GM23338 (cell line): ENCODE results near the gene EXOC7. TPM values are rescaled to one million over a fixed set of nuclear protein-coding genes. Genes with fewer than 3 reads are reported as not detected.

ENCODE experiments used
- ATAC-seq: fragments of 200-7000 bp; cut with Tn5 transposase; 3 replicates; pipeline ENCODE4 v1.9.1; 2020
- DNase-seq: peaks from one replicate; pipeline ENCODE4 v3.0.0-alpha.2; 2015; ENCODE audit warnings: low spot score
- H2AFZ ChIP-seq: fragments of 200-600 bp; sonication (generic); 2 replicates; pipeline ENCODE4 v1.8.0; 2016; ENCODE audit warnings: antibody characterized with exemption, mild to moderate bottlenecking, moderate library complexity
- H3F3A ChIP-seq: fragments of 200-600 bp; sonication (generic); replicated peaks from 2 replicates; pipeline ENCODE4 v1.8.0; 2017; ENCODE audit warnings: antibody characterized with exemption, mixed run types, low read depth
- H3K27ac ChIP-seq: fragments of 200-600 bp; sonication (generic); 2 replicates; pipeline ENCODE4 v1.6.1; 2016; ENCODE audit warnings: low read depth
- H3K27me3 ChIP-seq: fragments of 200-600 bp; sonication (generic); 2 replicates; pipeline ENCODE4 v1.8.0; 2016; ENCODE audit warnings: mild to moderate bottlenecking, mixed run types, moderate library complexity; ENCODE audit not compliant: insufficient read depth
- H3K36me3 ChIP-seq: fragments of 200-600 bp; sonication (generic); 2 replicates; pipeline ENCODE4 v1.8.0; 2016; ENCODE audit warnings: mild to moderate bottlenecking; ENCODE audit not compliant: insufficient read depth
- H3K4me1 ChIP-seq: fragments of 200-600 bp; sonication (generic); 2 replicates; pipeline ENCODE4 v1.8.0; 2016; ENCODE audit warnings: mild to moderate bottlenecking, moderate library complexity; ENCODE audit not compliant: insufficient read depth
- H3K4me2 ChIP-seq: fragments of 200-600 bp; sonication (generic); 2 replicates; pipeline ENCODE4 v1.7.1; 2017; ENCODE audit warnings: mixed run types
- H3K4me3 ChIP-seq: fragments of 200-600 bp; sonication (generic); 2 replicates; pipeline ENCODE4 v1.6.1; 2016; ENCODE audit warnings: mixed run types
- H3K79me2 ChIP-seq: fragments of 200-600 bp; sonication (generic); replicated peaks from 2 replicates; pipeline ENCODE4 v1.8.0; 2017; ENCODE audit warnings: mild to moderate bottlenecking; ENCODE audit not compliant: insufficient read depth
- H3K9me2 ChIP-seq: fragments of 200-600 bp; sonication (generic); 2 replicates; pipeline ENCODE4 v1.8.0; 2017; ENCODE audit not compliant: insufficient read depth
- H4K20me1 ChIP-seq: fragments of 200-600 bp; sonication (generic); replicated peaks from 2 replicates; pipeline ENCODE4 v1.8.0; 2017; ENCODE audit warnings: mild to moderate bottlenecking; ENCODE audit not compliant: insufficient read depth
- H3K27ac Mint-ChIP-seq: 2 replicates; pipeline ENCODE4 v1.8.0; 2020; ENCODE audit warnings: inconsistent platforms, mild to moderate bottlenecking, moderate library complexity, mixed read lengths
- H3K27me3 Mint-ChIP-seq: 3 replicates; pipeline ENCODE4 v1.8.0; 2022; ENCODE audit warnings: low read depth, mild to moderate bottlenecking, moderate library complexity, mixed read lengths, inconsistent platforms; ENCODE audit not compliant: insufficient read depth, poor library complexity
- H3K36me3 Mint-ChIP-seq: 3 replicates; pipeline ENCODE4 v1.8.0; 2021; ENCODE audit warnings: low read depth, mild to moderate bottlenecking, inconsistent platforms, moderate library complexity, mixed read lengths
- H3K4me1 Mint-ChIP-seq: 3 replicates; pipeline ENCODE4 v1.8.0; 2020; ENCODE audit warnings: mild to moderate bottlenecking, inconsistent platforms, mixed read lengths
- H3K4me3 Mint-ChIP-seq: 3 replicates; pipeline ENCODE4 v1.8.0; 2021; ENCODE audit warnings: moderate library complexity, mild to moderate bottlenecking, inconsistent platforms, mixed read lengths
- H3K9me3 Mint-ChIP-seq: 3 replicates; pipeline ENCODE4 v1.8.0; 2020; ENCODE audit warnings: moderate library complexity, mild to moderate bottlenecking, inconsistent platforms, mixed read lengths
- CREB1 ChIP-seq: fragments of 250-450 bp; sonication (Bioruptor Pico); IDR thresholded peaks from 2 replicates; pipeline ENCODE4 v1.5.0; 2020; ENCODE audit warnings: low read depth, mild to moderate bottlenecking, moderate library complexity
- EZH2phosphoT487 ChIP-seq: fragments of 200-600 bp; sonication (generic); IDR thresholded peaks from one replicate; pipeline ENCODE4 v1.8.1; 2018; ENCODE audit warnings: antibody characterized with exemption; ENCODE audit not compliant: unreplicated experiment
- POLR2AphosphoS5 ChIP-seq: IDR thresholded peaks from 2 replicates; pipeline ENCODE4 v1.6.1; 2016; ENCODE audit warnings: antibody characterized with exemption, low read depth
- ZNF114 ChIP-seq: fragments of 250-450 bp; sonication (Bioruptor Pico); IDR thresholded peaks from 2 replicates; pipeline ENCODE4 v1.5.0; 2020; ENCODE audit warnings: mild to moderate bottlenecking, moderate library complexity
- ZNF331 ChIP-seq: fragments of 250-450 bp; sonication (Bioruptor Pico); IDR thresholded peaks from 2 replicates; pipeline ENCODE4 v1.5.0; 2020; ENCODE audit warnings: low read depth, mild to moderate bottlenecking, moderate library complexity
- long read RNA-seq: library from polyadenylated mRNA; unstranded; transcript quantifications from one replicate; pipeline ENCODE4 v2.0.0, GENCODE V29; 2020; ENCODE audit not compliant: unreplicated experiment
- polyA plus RNA-seq: library from polyadenylated mRNA; unstranded; fragments of >200 nt; fragmentation: Nextera tagmentation; extraction: Ambion mirVana; gene quantifications from 2 replicates; pipeline ENCODE4 v1.2.1, GENCODE V29; 2016
- total RNA-seq: library from RNA; depleted of rRNA; stranded (reverse); fragments of >200 nt; shearing (Covaris generic); gene quantifications from 2 replicates; pipeline ENCODE4 v1.2.3, GENCODE V29; 2014; rRNA removed
- TF ChIP-seq, protein P1 (sequence below): IDR thresholded peaks from 2 replicates; pipeline ENCODE4 v1.6.1; 2016; ENCODE audit warnings: antibody characterized with exemption
- TF ChIP-seq, protein P2 (sequence below), 2 experiments: fragments of 200-600 bp in 1 of 2; sonication (generic) in 1 of 2; conservative IDR thresholded peaks; 2 replicates each; pipeline versions ENCODE4 v1.5.1 to v1.6.1; 2016 to 2017; ENCODE audit warnings: antibody characterized with exemption in 2 of 2, low read depth in 2 of 2, mild to moderate bottlenecking in 2 of 2, moderate library complexity in 1 of 2
- TF ChIP-seq, protein P3 (sequence below): IDR thresholded peaks from one replicate; pipeline ENCODE4 v1.6.1; 2018; ENCODE audit warnings: antibody characterized with exemption; ENCODE audit not compliant: unreplicated experiment

The EXOC7 gene
- total RNA-seq (65.9 and 75.4 TPM in 2 replicates), polyA plus RNA-seq (77.4 and 77.5 TPM in 2 replicates)
- long read RNA-seq, full-length matches to known transcripts: 10 of 17 reads
- long read RNA-seq, partial matches to known transcripts: 3 of 17 reads
- long read RNA-seq, other reads (novel, unspliced or antisense): 4 of 17 reads

DNA sequence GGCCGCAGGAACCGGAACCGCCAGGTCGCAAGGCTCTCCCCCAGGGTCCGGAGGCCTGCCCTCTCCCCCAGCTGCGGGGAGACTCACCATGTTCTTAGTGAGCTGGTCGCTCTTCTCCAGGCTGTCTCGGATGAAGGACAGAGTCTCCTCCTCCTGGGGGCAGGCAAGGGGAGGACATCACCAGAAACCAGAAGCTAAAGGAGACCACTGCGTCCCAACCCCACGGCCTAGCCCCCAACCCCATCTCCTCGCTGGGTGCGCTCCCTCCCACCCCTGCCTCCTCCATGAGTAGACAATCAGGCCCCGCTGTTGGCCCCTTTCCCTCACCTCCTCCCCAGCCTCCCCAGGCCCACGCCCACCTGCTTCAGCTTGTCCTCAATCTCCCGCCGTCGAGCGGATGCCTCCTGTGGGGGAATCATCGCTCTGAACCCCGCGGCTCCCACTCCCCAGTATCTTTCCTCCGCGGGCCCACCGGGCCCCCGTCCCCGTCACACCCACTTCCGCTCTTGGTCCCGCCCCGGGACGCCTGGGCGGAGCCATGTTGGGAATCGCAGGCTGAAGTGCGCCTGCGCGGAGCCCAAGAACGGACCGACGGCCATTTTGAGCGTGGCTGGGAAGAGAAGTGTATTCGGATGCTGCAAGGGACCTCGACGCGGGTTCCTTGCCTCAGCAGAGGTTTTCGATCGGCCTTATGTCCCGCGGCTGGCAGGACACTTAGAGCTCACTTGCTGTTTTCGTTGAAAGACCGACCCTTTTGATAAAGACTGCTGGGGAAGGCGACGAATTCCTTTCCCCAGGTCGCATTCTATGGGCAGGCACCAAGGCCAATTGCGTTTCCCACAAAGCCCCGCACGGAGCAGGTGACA, at the start of gene EXOC7:
EXOC7 (minus strand) TSS at position 514 of the 866 bp plus-strand sequence; CDS start at position 419, 95 bp downstream.
- Histone ChIP-seq H3K9me2 (no peaks in the 10 kb centered on the region), H3K27me3 (no peaks in the 10 kb centered on the region), H3K4me3 (peak within 1 kb of the TSS; percentile 92), H3K79me2 (peaks cover 20% of the 10 kb centered on the region), H3K4me2 (peak within 1 kb of the TSS; percentile 96), H4K20me1 (no peaks in the 10 kb centered on the region; the same call in 1 of the 2 replicates), H3K4me1 (peaks cover 26% of the 10 kb centered on the region; the same call in 1 of the 2 replicates), H3K36me3 (peaks cover 17% of the 10 kb centered on the region), H3K27ac (peak within 1 kb of the TSS; percentile 94), H2AFZ (peak within 1 kb of the TSS; percentile 40), H3F3A (peaks cover 12% of the 10 kb centered on the region; the same call in 1 of the 2 replicates)
- H3K27ac Mint-ChIP-seq: peak within 1 kb of the TSS; percentile 98
- DNase-seq: peak; percentile 97
- H3K4me3 Mint-ChIP-seq: peak within 1 kb of the TSS; percentile 86
- peaks cover 3% of the 10 kb centered on the region; the same call in 2 of the 3 replicates for H3K9me3 Mint-ChIP-seq
- TF ChIP-seq EZH2phosphoT487 (no peak), POLR2AphosphoS5 (peak; percentile 86), ZNF114 (CRISPR knock-in tag) (no peak), CREB1 (peak; percentile 41; the same call in 1 of the 2 replicates), ZNF331 (no peak)
- TF ChIP-seq, protein P1, sequence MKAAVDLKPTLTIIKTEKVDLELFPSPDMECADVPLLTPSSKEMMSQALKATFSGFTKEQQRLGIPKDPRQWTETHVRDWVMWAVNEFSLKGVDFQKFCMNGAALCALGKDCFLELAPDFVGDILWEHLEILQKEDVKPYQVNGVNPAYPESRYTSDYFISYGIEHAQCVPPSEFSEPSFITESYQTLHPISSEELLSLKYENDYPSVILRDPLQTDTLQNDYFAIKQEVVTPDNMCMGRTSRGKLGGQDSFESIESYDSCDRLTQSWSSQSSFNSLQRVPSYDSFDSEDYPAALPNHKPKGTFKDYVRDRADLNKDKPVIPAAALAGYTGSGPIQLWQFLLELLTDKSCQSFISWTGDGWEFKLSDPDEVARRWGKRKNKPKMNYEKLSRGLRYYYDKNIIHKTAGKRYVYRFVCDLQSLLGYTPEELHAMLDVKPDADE: peak; percentile 66
- peak; percentile 75 for ATAC-seq
- H3K4me1 Mint-ChIP-seq: peaks cover 27% of the 10 kb centered on the region
- peaks cover 10% of the 10 kb centered on the region for H3K27me3 Mint-ChIP-seq
- H3K36me3 Mint-ChIP-seq: peaks cover 39% of the 10 kb centered on the region

GRCh38 chr17:76153202-76153601, 49.6 kb upstream of the EXOC7 start:
- peak; percentile 62 for ATAC-seq
- no peaks in the 10 kb centered on the region for H3K27me3 Mint-ChIP-seq

More at GRCh38 chr17:76153202-76153601, 49.6 kb upstream of the EXOC7 start:
- Mint-ChIP-seq H3K4me1 (peaks cover 33% of the 10 kb centered on the region), H3K9me3 (no peaks in the 10 kb centered on the region), H3K27ac (no peak overlapping the region), H3K36me3 (peaks cover 8% of the 10 kb centered on the region; the same call in 2 of the 3 replicates), H3K4me3 (no peak overlapping the region)
- TF ChIP-seq ZNF114 (CRISPR knock-in tag) (no peak), EZH2phosphoT487 (no peak)
- TF ChIP-seq, protein P2, sequence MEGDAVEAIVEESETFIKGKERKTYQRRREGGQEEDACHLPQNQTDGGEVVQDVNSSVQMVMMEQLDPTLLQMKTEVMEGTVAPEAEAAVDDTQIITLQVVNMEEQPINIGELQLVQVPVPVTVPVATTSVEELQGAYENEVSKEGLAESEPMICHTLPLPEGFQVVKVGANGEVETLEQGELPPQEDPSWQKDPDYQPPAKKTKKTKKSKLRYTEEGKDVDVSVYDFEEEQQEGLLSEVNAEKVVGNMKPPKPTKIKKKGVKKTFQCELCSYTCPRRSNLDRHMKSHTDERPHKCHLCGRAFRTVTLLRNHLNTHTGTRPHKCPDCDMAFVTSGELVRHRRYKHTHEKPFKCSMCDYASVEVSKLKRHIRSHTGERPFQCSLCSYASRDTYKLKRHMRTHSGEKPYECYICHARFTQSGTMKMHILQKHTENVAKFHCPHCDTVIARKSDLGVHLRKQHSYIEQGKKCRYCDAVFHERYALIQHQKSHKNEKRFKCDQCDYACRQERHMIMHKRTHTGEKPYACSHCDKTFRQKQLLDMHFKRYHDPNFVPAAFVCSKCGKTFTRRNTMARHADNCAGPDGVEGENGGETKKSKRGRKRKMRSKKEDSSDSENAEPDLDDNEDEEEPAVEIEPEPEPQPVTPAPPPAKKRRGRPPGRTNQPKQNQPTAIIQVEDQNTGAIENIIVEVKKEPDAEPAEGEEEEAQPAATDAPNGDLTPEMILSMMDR (conservative IDR thresholded peaks at IDR 0.05; ENCODE audit: low read depth in 2 of 2): peak in 1 of 2 experiments; percentile 62; a peak in 2 of 4 replicates
- TF ChIP-seq, protein P3, sequence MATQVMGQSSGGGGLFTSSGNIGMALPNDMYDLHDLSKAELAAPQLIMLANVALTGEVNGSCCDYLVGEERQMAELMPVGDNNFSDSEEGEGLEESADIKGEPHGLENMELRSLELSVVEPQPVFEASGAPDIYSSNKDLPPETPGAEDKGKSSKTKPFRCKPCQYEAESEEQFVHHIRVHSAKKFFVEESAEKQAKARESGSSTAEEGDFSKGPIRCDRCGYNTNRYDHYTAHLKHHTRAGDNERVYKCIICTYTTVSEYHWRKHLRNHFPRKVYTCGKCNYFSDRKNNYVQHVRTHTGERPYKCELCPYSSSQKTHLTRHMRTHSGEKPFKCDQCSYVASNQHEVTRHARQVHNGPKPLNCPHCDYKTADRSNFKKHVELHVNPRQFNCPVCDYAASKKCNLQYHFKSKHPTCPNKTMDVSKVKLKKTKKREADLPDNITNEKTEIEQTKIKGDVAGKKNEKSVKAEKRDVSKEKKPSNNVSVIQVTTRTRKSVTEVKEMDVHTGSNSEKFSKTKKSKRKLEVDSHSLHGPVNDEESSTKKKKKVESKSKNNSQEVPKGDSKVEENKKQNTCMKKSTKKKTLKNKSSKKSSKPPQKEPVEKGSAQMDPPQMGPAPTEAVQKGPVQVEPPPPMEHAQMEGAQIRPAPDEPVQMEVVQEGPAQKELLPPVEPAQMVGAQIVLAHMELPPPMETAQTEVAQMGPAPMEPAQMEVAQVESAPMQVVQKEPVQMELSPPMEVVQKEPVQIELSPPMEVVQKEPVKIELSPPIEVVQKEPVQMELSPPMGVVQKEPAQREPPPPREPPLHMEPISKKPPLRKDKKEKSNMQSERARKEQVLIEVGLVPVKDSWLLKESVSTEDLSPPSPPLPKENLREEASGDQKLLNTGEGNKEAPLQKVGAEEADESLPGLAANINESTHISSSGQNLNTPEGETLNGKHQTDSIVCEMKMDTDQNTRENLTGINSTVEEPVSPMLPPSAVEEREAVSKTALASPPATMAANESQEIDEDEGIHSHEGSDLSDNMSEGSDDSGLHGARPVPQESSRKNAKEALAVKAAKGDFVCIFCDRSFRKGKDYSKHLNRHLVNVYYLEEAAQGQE: no peak
- Histone ChIP-seq H3K4me3 (no peak overlapping the region), H3K27ac (no peak overlapping the region), H3K79me2 (no peaks in the 10 kb centered on the region), H4K20me1 (no peaks in the 10 kb centered on the region), H2AFZ (0 out of 2 replicates have a peak overlapping the region, but pooled peaks have one; percentile 14), H3K4me2 (no peak overlapping the region), H3F3A (peaks cover 2% of the 10 kb centered on the region; the same call in 1 of the 2 replicates), H3K9me2 (no peaks in the 10 kb centered on the region), H3K36me3 (no peaks in the 10 kb centered on the region), H3K4me1 (peaks cover 8% of the 10 kb centered on the region), H3K27me3 (no peaks in the 10 kb centered on the region)
- DNase-seq: peak; percentile 30
